ENCODE measurements around the gene HES3.

Gene HES3

GRCh38 chr1:6221210-6221784, 22.7 kb upstream of the HES3 start:
- H3K36me3 ChIP-seq (ENCODE audit: insufficient read depth, low read length) = peaks cover 51% of the 10 kb centered on the region
- no peaks in the 10 kb centered on the region for H3K9me3 ChIP-seq (ENCODE audit: insufficient read depth, low read depth, low read length)
- H3K4me1 ChIP-seq (ENCODE audit: insufficient read depth, low read length) = no peaks in the 10 kb centered on the region
- H3K27me3 ChIP-seq (ENCODE audit: insufficient read depth, low read length) = no peaks in the 10 kb centered on the region
- no peak overlapping the region for H3K4me3 ChIP-seq (ENCODE audit: low read length)
- no peak overlapping the region for H3K27ac ChIP-seq (ENCODE audit: low read depth, low read length)
- 95% methylated on average over 12 of the region's 12 CpGs for WGBS
- H3K9ac ChIP-seq (ENCODE audit: low read depth, low read length) = no peak overlapping the region

GRCh38 chr1:6222636-6223035, 21.3 kb upstream of the HES3 start:
- Histone ChIP-seq H3K27me3 (ENCODE audit: insufficient read depth, low read length) (no peaks in the 10 kb centered on the region), H3K9me3 (ENCODE audit: insufficient read depth, low read depth, low read length) (no peaks in the 10 kb centered on the region), H3K36me3 (ENCODE audit: insufficient read depth, low read length) (peaks cover 62% of the 10 kb centered on the region), H3K27ac (ENCODE audit: low read depth, low read length) (no peak overlapping the region), H3K4me1 (ENCODE audit: insufficient read depth, low read length) (no peaks in the 10 kb centered on the region), H3K4me3 (ENCODE audit: low read length) (no peak overlapping the region), H3K9ac (ENCODE audit: low read depth, low read length) (no peak overlapping the region)
- WGBS = 94% methylated on average over 6 of the region's 6 CpGs

- Histone ChIP-seq H3K4me1 (ENCODE audit: insufficient read depth, low read length) (no peaks in the 10 kb centered on the region), H3K9ac (ENCODE audit: low read depth, low read length) (no peak overlapping the region), H3K27me3 (ENCODE audit: insufficient read depth, low read length) (no peaks in the 10 kb centered on the region), H3K27ac (ENCODE audit: low read depth, low read length) (no peak overlapping the region), H3K4me3 (ENCODE audit: low read length) (no peak overlapping the region), H3K9me3 (ENCODE audit: insufficient read depth, low read depth, low read length) (no peaks in the 10 kb centered on the region), H3K36me3 (ENCODE audit: insufficient read depth, low read length) (peaks cover 71% of the 10 kb centered on the region)
- 97% methylated on average over 13 of the region's 13 CpGs for WGBS
These were observed 20.4 kb upstream of the HES3 start for GRCh38 chr1:6223617-6224016.

GRCh38 chr1:6224718-6225117, 19.3 kb upstream of the HES3 start:
- H3K9me3 ChIP-seq (ENCODE audit: insufficient read depth, low read depth, low read length) = no peaks in the 10 kb centered on the region
- H3K27me3 ChIP-seq (ENCODE audit: insufficient read depth, low read length) = no peaks in the 10 kb centered on the region
- H3K36me3 ChIP-seq (ENCODE audit: insufficient read depth, low read length) = peaks cover 81% of the 10 kb centered on the region
- H3K27ac ChIP-seq (ENCODE audit: low read depth, low read length) = no peak overlapping the region
- H3K9ac ChIP-seq (ENCODE audit: low read depth, low read length) = no peak overlapping the region
- H3K4me3 ChIP-seq (ENCODE audit: low read length) = no peak overlapping the region
- 96% methylated on average over 15 of the region's 15 CpGs for WGBS
- H3K4me1 ChIP-seq (ENCODE audit: insufficient read depth, low read length) = no peaks in the 10 kb centered on the region

GRCh38 chr1:6225651-6226050, 18.3 kb upstream of the HES3 start:
- Histone ChIP-seq H3K27ac (ENCODE audit: low read depth, low read length) (no peak overlapping the region), H3K4me3 (ENCODE audit: low read length) (no peak overlapping the region), H3K9ac (ENCODE audit: low read depth, low read length) (no peak overlapping the region), H3K36me3 (ENCODE audit: insufficient read depth, low read length) (peaks cover 89% of the 10 kb centered on the region), H3K4me1 (ENCODE audit: insufficient read depth, low read length) (no peaks in the 10 kb centered on the region), H3K9me3 (ENCODE audit: insufficient read depth, low read depth, low read length) (no peaks in the 10 kb centered on the region), H3K27me3 (ENCODE audit: insufficient read depth, low read length) (no peaks in the 10 kb centered on the region)
- 93% methylated on average over 8 of the region's 8 CpGs for WGBS

GRCh38 chr1:6233376-6233775, 10.6 kb upstream of the HES3 start:
- Histone ChIP-seq H3K9ac (ENCODE audit: low read depth, low read length) (no peak overlapping the region), H3K27me3 (ENCODE audit: insufficient read depth, low read length) (no peaks in the 10 kb centered on the region), H3K36me3 (ENCODE audit: insufficient read depth, low read length) (peaks cover 55% of the 10 kb centered on the region), H3K27ac (ENCODE audit: low read depth, low read length) (no peak overlapping the region), H3K4me1 (ENCODE audit: insufficient read depth, low read length) (peaks cover 11% of the 10 kb centered on the region), H3K9me3 (ENCODE audit: insufficient read depth, low read depth, low read length) (no peaks in the 10 kb centered on the region), H3K4me3 (ENCODE audit: low read length) (no peak overlapping the region)
- 81% methylated on average over 1 of the region's 1 CpG for WGBS

- H3K27ac ChIP-seq (ENCODE audit: low read depth, low read length) = peak overlapping the region; percentile 60; the same call in 1 of the 2 replicates
- H3K27me3 ChIP-seq (ENCODE audit: insufficient read depth, low read length) = no peaks in the 10 kb centered on the region
- peak overlapping the region; percentile 96 for H3K4me3 ChIP-seq (ENCODE audit: low read length)
- peak overlapping the region; percentile 96 for H3K9ac ChIP-seq (ENCODE audit: low read depth, low read length)
- peaks cover 43% of the 10 kb centered on the region for H3K36me3 ChIP-seq (ENCODE audit: insufficient read depth, low read length)
- peaks cover 17% of the 10 kb centered on the region for H3K4me1 ChIP-seq (ENCODE audit: insufficient read depth, low read length)
- WGBS = 43% methylated on average over 20 of the region's 20 CpGs
- H3K9me3 ChIP-seq (ENCODE audit: insufficient read depth, low read depth, low read length) = no peaks in the 10 kb centered on the region
These were observed 9.3 kb upstream of the HES3 start for GRCh38 chr1:6234502-6235295.

GRCh38 chr1:6235296-6235677, 8.7 kb upstream of the HES3 start:
- H3K4me1 ChIP-seq (ENCODE audit: insufficient read depth, low read length) = peaks cover 23% of the 10 kb centered on the region
- peak overlapping the region; percentile 60 for H3K27ac ChIP-seq (ENCODE audit: low read depth, low read length)
- WGBS = under 1% methylated on average over 29 of the region's 30 CpGs

GRCh38 chr1:6237093-6237492, 6.9 kb upstream of the HES3 start:
- Histone ChIP-seq H3K27me3 (ENCODE audit: insufficient read depth, low read length) (peaks cover 11% of the 10 kb centered on the region), H3K36me3 (ENCODE audit: insufficient read depth, low read length) (peaks cover 20% of the 10 kb centered on the region), H3K4me3 (ENCODE audit: low read length) (no peak overlapping the region), H3K27ac (ENCODE audit: low read depth, low read length) (no peak overlapping the region), H3K9ac (ENCODE audit: low read depth, low read length) (no peak overlapping the region), H3K9me3 (ENCODE audit: insufficient read depth, low read depth, low read length) (no peaks in the 10 kb centered on the region), H3K4me1 (ENCODE audit: insufficient read depth, low read length) (peaks cover 36% of the 10 kb centered on the region)
- WGBS = 97% methylated on average over 4 of the region's 4 CpGs

More at GRCh38 chr1:6235296-6235677, 8.7 kb upstream of the HES3 start:
- no peaks in the 10 kb centered on the region for H3K27me3 ChIP-seq (ENCODE audit: insufficient read depth, low read length)
- H3K9me3 ChIP-seq (ENCODE audit: insufficient read depth, low read depth, low read length) = no peaks in the 10 kb centered on the region
- peaks cover 37% of the 10 kb centered on the region for H3K36me3 ChIP-seq (ENCODE audit: insufficient read depth, low read length)
- peak overlapping the region; percentile 96 for H3K4me3 ChIP-seq (ENCODE audit: low read length)
- H3K9ac ChIP-seq (ENCODE audit: low read depth, low read length) = peak overlapping the region; percentile 96

GRCh38 chr1:6239213-6239752, 4.7 kb upstream of the HES3 start:
- Histone ChIP-seq H3K9me3 (ENCODE audit: insufficient read depth, low read depth, low read length) (no peaks in the 10 kb centered on the region), H3K27me3 (ENCODE audit: insufficient read depth, low read length) (peaks cover 28% of the 10 kb centered on the region), H3K36me3 (ENCODE audit: insufficient read depth, low read length) (peaks cover under 1% of the 10 kb centered on the region; the same call in 1 of the 2 replicates), H3K4me3 (ENCODE audit: low read length) (peak overlapping the region; percentile 38), H3K4me1 (ENCODE audit: insufficient read depth, low read length) (peaks cover 43% of the 10 kb centered on the region), H3K9ac (ENCODE audit: low read depth, low read length) (peak overlapping the region; percentile 75), H3K27ac (ENCODE audit: low read depth, low read length) (peak overlapping the region; percentile 91)
- 2% methylated on average over 7 of the region's 7 CpGs for WGBS

- H3K4me3 ChIP-seq (ENCODE audit: low read length) = no peak overlapping the region; the same call in 1 of the 2 replicates
- 25% methylated on average over 17 of the region's 17 CpGs for WGBS
- H3K9me3 ChIP-seq (ENCODE audit: insufficient read depth, low read depth, low read length) = no peaks in the 10 kb centered on the region
These were observed 3.8 kb upstream of the HES3 start for GRCh38 chr1:6239950-6240768.

More at GRCh38 chr1:6239950-6240768, 3.8 kb upstream of the HES3 start:
- Histone ChIP-seq H3K4me1 (ENCODE audit: insufficient read depth, low read length) (peaks cover 34% of the 10 kb centered on the region), H3K27ac (ENCODE audit: low read depth, low read length) (peak overlapping the region; percentile 91; the same call in 1 of the 2 replicates), H3K27me3 (ENCODE audit: insufficient read depth, low read length) (peaks cover 33% of the 10 kb centered on the region), H3K9ac (ENCODE audit: low read depth, low read length) (peak overlapping the region; percentile 75), H3K36me3 (ENCODE audit: insufficient read depth, low read length) (no peaks in the 10 kb centered on the region)

Measured in HUES64 (cell line).